ENCODE data around the gene TSPAN7.

GRCh38 chrX:38612281-38612680, 50.9 kb downstream of the TSPAN7 start:
- TF ChIP-seq EZH2 (IDR thresholded peaks at IDR 0.05), result no peak
- no peak for TF ChIP-seq CTCF (IDR thresholded peaks at IDR 0.05)
